ENCODE results near the gene SLC35A2.
"Not testable (repeated sequence)": the region's sequence is repeated elsewhere in the genome, so short reads cannot be mapped to it uniquely, and the experiment has no call there.

SLC35A2 gene

DNA sequence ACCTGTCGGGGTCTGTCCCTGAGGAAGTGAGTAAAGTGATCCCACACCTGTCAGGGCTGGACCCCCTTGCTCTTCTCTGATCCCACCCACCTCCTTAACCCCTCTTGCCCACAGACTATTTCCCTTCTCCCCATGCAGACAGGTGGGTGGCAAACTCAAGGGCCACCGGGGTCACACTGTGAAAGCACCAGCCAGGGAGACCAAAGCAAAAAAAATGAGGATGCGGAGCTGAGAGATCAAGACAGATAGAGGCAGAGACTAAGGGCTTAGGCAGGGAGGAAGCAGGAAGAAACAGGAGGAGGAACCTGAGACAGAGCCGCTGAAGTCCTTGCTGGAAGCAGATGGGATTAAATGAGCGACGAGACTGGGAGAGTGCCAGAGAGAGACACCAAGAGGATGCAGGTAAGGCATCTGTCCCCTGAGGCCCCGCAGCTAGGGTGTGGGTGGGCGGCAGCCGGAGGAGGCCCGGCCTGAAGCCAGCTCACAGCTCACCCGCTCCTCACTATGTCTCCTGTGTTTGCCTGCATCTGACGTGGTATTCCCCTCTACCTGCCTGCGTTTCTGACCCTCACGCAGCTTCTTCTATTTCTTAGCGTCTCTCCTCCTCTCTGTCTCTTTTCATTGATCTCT, 21.0 kb downstream of the SLC35A2 start:
- CTCF ChIA-PET = interaction anchor here (2.8 kb wide), 1 partner anchor 56 kb away, joined by 14 read pairs; no protein-coding TSS in a partner anchor
- no peak for DNase-seq (ENCODE audit: extremely low spot score)
- POLR2A ChIA-PET = no interaction called here
- TF ChIP-seq, protein P1, sequence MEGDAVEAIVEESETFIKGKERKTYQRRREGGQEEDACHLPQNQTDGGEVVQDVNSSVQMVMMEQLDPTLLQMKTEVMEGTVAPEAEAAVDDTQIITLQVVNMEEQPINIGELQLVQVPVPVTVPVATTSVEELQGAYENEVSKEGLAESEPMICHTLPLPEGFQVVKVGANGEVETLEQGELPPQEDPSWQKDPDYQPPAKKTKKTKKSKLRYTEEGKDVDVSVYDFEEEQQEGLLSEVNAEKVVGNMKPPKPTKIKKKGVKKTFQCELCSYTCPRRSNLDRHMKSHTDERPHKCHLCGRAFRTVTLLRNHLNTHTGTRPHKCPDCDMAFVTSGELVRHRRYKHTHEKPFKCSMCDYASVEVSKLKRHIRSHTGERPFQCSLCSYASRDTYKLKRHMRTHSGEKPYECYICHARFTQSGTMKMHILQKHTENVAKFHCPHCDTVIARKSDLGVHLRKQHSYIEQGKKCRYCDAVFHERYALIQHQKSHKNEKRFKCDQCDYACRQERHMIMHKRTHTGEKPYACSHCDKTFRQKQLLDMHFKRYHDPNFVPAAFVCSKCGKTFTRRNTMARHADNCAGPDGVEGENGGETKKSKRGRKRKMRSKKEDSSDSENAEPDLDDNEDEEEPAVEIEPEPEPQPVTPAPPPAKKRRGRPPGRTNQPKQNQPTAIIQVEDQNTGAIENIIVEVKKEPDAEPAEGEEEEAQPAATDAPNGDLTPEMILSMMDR (IDR thresholded peaks at IDR 0.05; ENCODE audit: control extremely low read depth, extremely low read depth, low read depth, missing control alignments) = no peak

GRCh38 chrX:48886586-48886985, 24.9 kb downstream of the SLC35A2 start:
- DNase-seq (ENCODE audit: extremely low spot score); POLR2A ChIA-PET; CTCF ChIA-PET: not testable (repeated sequence)

DNA sequence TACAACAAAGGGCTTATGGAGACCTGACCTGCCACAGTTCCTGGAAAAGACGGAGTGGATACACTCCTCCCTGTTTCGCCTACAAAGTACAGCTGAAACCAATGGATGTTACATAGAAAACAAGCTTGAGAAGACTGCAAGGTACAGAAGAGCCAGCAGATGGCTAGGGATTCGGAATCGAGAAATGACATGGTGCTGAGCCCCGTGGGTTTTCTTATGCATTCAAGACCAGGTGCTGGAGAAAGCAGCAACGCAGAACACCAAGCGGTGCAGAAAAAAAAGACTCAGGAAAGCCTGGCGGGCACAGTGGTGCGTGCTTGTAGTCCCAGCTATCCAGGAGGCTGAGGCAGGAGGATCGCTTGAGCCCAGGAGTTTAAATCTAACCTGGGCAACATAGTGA, 27.7 kb downstream of the SLC35A2 start:
- TF ChIP-seq, protein P1 (IDR thresholded peaks at IDR 0.05; ENCODE audit: control extremely low read depth, extremely low read depth, low read depth, missing control alignments) = no peak
- POLR2A ChIA-PET = no interaction called here
- DNase-seq (ENCODE audit: extremely low spot score) = no peak
- CTCF ChIA-PET = interaction anchor here (1.3 kb wide), 1 partner anchor 8 kb away, joined by 4 read pairs; no protein-coding TSS in a partner anchor

DNA sequence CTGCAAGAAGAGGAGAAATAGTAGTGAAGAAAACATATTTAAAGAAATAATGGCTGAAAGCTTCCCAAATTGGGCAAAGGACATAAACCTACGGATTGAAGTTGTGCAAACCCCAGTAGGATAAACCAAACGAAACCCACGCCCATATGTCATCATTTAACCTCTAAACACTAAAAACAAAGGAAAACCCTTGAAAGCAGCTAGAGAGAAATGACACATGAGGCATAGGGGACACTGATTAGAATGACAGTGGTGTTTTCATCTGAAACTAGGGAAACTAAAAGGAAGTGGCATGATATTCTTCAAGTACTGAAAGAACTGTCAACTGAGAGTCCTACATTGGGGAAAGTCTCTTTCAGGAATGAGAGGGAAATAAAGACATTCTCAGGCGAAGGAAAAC, 34.5 kb downstream of the SLC35A2 start:
- POLR2A ChIA-PET = not testable (repeated sequence)

GRCh38 chrX:48872017-48872416, 39.4 kb downstream of the SLC35A2 start:
- POLR2A ChIA-PET; CTCF ChIA-PET; DNase-seq (ENCODE audit: extremely low spot score): not testable (repeated sequence)

More for the DNA sequence above, 34.5 kb downstream of the SLC35A2 start:
- CTCF ChIA-PET = interaction anchor here (1.0 kb wide), 1 partner anchor 10 kb away, joined by 3 read pairs; no protein-coding TSS in a partner anchor
- DNase-seq (ENCODE audit: extremely low spot score) = not testable (repeated sequence)

DNA sequence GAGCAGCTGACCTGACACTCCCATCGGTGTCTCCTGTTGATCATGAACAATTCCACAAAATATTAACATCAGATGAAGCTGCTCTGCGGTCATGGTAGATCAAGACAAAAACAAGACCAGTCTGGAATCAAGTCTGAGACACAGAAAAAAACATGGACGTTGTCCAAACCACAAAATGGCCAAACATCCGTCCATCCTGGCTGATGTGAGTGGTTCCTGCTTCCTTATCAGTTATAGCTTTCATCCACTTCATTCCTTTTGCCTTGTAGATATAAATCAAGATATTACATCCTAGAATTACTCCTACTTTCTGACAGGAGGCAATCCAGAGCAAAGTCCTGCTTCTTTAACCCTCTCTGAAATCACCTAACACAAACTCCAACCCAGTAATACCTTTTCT, 47.2 kb downstream of the SLC35A2 start:
- DNase-seq (ENCODE audit: extremely low spot score) = no peak
- CTCF ChIA-PET = no interaction called here
- POLR2A ChIA-PET = no interaction called here
- TF ChIP-seq, protein P1 (IDR thresholded peaks at IDR 0.05; ENCODE audit: control extremely low read depth, extremely low read depth, low read depth, missing control alignments) = no peak

- DNase-seq (ENCODE audit: extremely low spot score) = no peak
- ChIA-PET POLR2A (no interaction called here), CTCF (no interaction called here)
These were observed 56.5 kb downstream of the SLC35A2 start for GRCh38 chrX:48854898-48855297.

GRCh38 chrX:48854121-48854804, 57.2 kb downstream of the SLC35A2 start:
- POLR2A ChIA-PET, CTCF ChIA-PET: not testable (repeated sequence)

More at GRCh38 chrX:48854898-48855297, 56.5 kb downstream of the SLC35A2 start:
- TF ChIP-seq, protein P1 (IDR thresholded peaks at IDR 0.05; ENCODE audit: control extremely low read depth, extremely low read depth, low read depth, missing control alignments) = no peak

DNA sequence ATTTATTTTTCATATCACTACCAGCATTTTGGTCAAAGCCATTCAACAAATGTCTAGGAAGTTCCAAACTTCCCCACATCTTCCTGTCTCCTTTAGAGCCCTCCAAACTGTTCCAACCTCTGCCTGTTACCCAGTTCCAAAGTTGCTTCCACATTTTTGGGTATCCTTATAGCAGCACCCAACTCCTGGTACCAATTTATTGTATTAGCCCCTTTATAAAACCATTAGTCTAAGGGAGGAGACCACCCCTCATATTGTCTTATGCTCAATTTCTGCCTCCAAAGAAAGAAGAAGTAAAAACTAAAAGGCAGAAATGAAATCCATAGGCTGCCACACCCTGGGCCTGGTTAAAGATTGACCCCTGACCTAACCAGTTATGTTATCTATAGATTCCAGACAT, 58.0 kb downstream of the SLC35A2 start:
- CTCF ChIA-PET; DNase-seq (ENCODE audit: extremely low spot score); POLR2A ChIA-PET: not testable (repeated sequence)

More at GRCh38 chrX:48854121-48854804, 57.2 kb downstream of the SLC35A2 start:
- DNase-seq (ENCODE audit: extremely low spot score) = not testable (repeated sequence)

All from GM10248 (cell line).